Umbilical cord (tissue), 1 donor: ENCODE results near the gene NCF2. TPM values are rescaled to one million over a fixed set of nuclear protein-coding genes. Genes with fewer than 3 reads are reported as not detected.

Experiments used
- total RNA-seq: library from RNA; depleted of rRNA; stranded (reverse); fragments of >200 nt; gene quantifications from one replicate; pipeline ENCODE4 v1.2.3, GENCODE V29; 2014; ENCODE audit warnings: low replicate concordance; ENCODE audit not compliant: insufficient read depth

The NCF2 gene
- total RNA-seq, 1 donor from 2014 or later: 32.0 TPM

Other genes starting within 250 kb of the NCF2 start
- gene NMNAT2, start 172.1 kb downstream of the NCF2 start, total RNA-seq: 2.9 TPM
- gene SMG7, start 118.0 kb downstream of the NCF2 start, total RNA-seq: 27.2 TPM
- gene ARPC5, start 45.3 kb upstream of the NCF2 start, total RNA-seq: 125 TPM
- gene APOBEC4, start 62.9 kb upstream of the NCF2 start, total RNA-seq: 4.6 TPM
- gene RGL1, start 214.7 kb upstream of the NCF2 start, total RNA-seq: 30.8 TPM